SK-N-SH (cell line): ENCODE measurements around the gene HOTAIR. TPM values are rescaled to one million over a fixed set of nuclear protein-coding genes. Genes with fewer than 3 reads are reported as not detected.

Experiments
- CTCF ChIA-PET: fragments of 300-600, 350-600 bp; formaldehyde crosslinking; extraction: SDS; loops from one replicate; lab custom pipeline; 2021; lab: Yijun Ruan, JAX
- POLR2A ChIA-PET: fragments of 350-600 bp; sonication (Branson Sonifier 250); formaldehyde crosslinking; extraction: SDS; loops from one replicate; lab custom pipeline; 2020; ENCODE audit warnings: antibody characterized with exemption, inconsistent platforms; lab: Yijun Ruan, JAX
- DNase-seq: peaks from one replicate; pipeline ENCODE4 v3.0.0; 2012
- H2AFZ ChIP-seq: fragments of 200-600 bp; sonication (generic); 2 replicates; pipeline ENCODE4 v1.8.1; 2016; ENCODE audit warnings: antibody characterized with exemption, mild to moderate bottlenecking, low read depth
- H3F3A ChIP-seq: fragments of 200-600 bp; sonication (generic); replicated peaks from 2 replicates; pipeline ENCODE3; 2016; ENCODE audit warnings: antibody characterized with exemption, mild to moderate bottlenecking; ENCODE audit not compliant: insufficient read depth
- H3K27ac ChIP-seq, 2 experiments: fragments of 200-500 bp in 1 of 2; fragments of 200-600 bp in 1 of 2; sonication (Bioruptor generic) in 1 of 2; sonication (generic), shearing (Covaris generic) in 1 of 2; 2 replicates each; pipeline versions ENCODE4 v1.5.1 to v1.6.1; 2014 to 2016; ENCODE audit warnings: low read depth in 2 of 2, inconsistent platforms in 1 of 2, low read length in 1 of 2, mild to moderate bottlenecking in 1 of 2, mixed read lengths in 1 of 2
- H3K27me3 ChIP-seq: fragments of 200-600 bp; sonication (generic), shearing (Covaris generic); 2 replicates; pipeline ENCODE4 v1.6.1; 2016; ENCODE audit warnings: mixed run types; ENCODE audit not compliant: insufficient read depth
- H3K36me3 ChIP-seq, 2 experiments: fragments of 200-500 bp in 1 of 2; fragments of 200-600 bp in 1 of 2; sonication (Bioruptor generic) in 1 of 2; sonication (generic) in 1 of 2; replicated peaks in 1 of 2; 2 replicates each; pipeline versions ENCODE3 to v1.5.1; 2014 to 2016; ENCODE audit warnings: low read length in 1 of 2, mild to moderate bottlenecking in 1 of 2; ENCODE audit not compliant: insufficient read depth in 2 of 2, control insufficient read depth in 1 of 2
- H3K4me1 ChIP-seq, 2 experiments: fragments of 200-500 bp in 1 of 2; fragments of 200-600 bp in 1 of 2; sonication (Bioruptor generic) in 1 of 2; sonication (generic), shearing (Covaris generic) in 1 of 2; 2 replicates each; pipeline versions ENCODE4 v1.5.1 to v1.6.1; 2014 to 2016; ENCODE audit warnings: low read depth in 1 of 2, low read length in 1 of 2, mixed run types in 1 of 2; ENCODE audit not compliant: insufficient read depth in 2 of 2, control insufficient read depth in 1 of 2
- H3K4me2 ChIP-seq: fragments of 200-600 bp; sonication (generic), shearing (Covaris generic); 2 replicates; pipeline ENCODE4 v1.6.1; 2017; ENCODE audit warnings: mixed run types
- H3K4me3 ChIP-seq, 2 experiments: fragments of 200-500 bp in 1 of 2; fragments of 200-600 bp in 1 of 2; sonication (Bioruptor generic) in 1 of 2; sonication (generic), shearing (Covaris generic) in 1 of 2; 2 replicates each; pipeline versions ENCODE4 v1.5.1 to v1.8.1; 2014 to 2016; ENCODE audit warnings: low read depth in 2 of 2, inconsistent platforms in 1 of 2, low read length in 1 of 2, mild to moderate bottlenecking in 1 of 2, mixed read lengths in 1 of 2, moderate library complexity in 1 of 2
- H3K79me2 ChIP-seq: fragments of 200-600 bp; sonication (generic); 2 replicates; pipeline ENCODE4 v1.8.1; 2017; ENCODE audit warnings: mild to moderate bottlenecking; ENCODE audit not compliant: insufficient read depth
- H3K9ac ChIP-seq: fragments of 200-600 bp; sonication (generic); 2 replicates; pipeline ENCODE4 v1.6.1; 2017; ENCODE audit warnings: mixed run types
- H3K9me2 ChIP-seq: fragments of 200-600 bp; sonication (generic); 2 replicates; pipeline ENCODE4 v1.6.1; 2017; ENCODE audit warnings: mixed run types
- H3K9me3 ChIP-seq: fragments of 200-600 bp; sonication (generic); 2 replicates; pipeline ENCODE4 v1.6.1; 2017; ENCODE audit warnings: mixed run types, mild to moderate bottlenecking, moderate library complexity
- H4K20me1 ChIP-seq: fragments of 200-600 bp; sonication (generic); 2 replicates; pipeline ENCODE4 v1.6.1; 2017; ENCODE audit warnings: mild to moderate bottlenecking, mixed run types; ENCODE audit not compliant: insufficient read depth
- EP300 ChIP-seq, 2 experiments: IDR thresholded peaks; 2 replicates each; pipeline versions ENCODE4 v1.4.0 to v1.6.1; 2012; ENCODE audit warnings: borderline replicate concordance in 1 of 2, low read depth in 1 of 2, low read length in 1 of 2
- FOSL2 ChIP-seq: IDR thresholded peaks from 2 replicates; pipeline ENCODE4 v1.4.0; 2012; ENCODE audit warnings: low read depth, mild to moderate bottlenecking, moderate library complexity, borderline replicate concordance
- FOXJ3 ChIP-seq: sonication (generic); formaldehyde crosslinking; IDR thresholded peaks from 2 replicates; pipeline ENCODE4 v1.5.1; 2020; ENCODE audit warnings: mild to moderate bottlenecking, missing genetic modification reagents
- GATA2 ChIP-seq: sonication (generic); formaldehyde crosslinking; IDR thresholded peaks from 2 replicates; pipeline ENCODE4 v1.5.0; 2020; ENCODE audit warnings: mild to moderate bottlenecking, missing genetic modification reagents
- MAX ChIP-seq: IDR thresholded peaks from 2 replicates; pipeline ENCODE4 v1.4.0; 2012; ENCODE audit warnings: low read depth
- NFIC ChIP-seq: IDR thresholded peaks from 2 replicates; pipeline ENCODE4 v1.4.0; 2012; ENCODE audit warnings: borderline replicate concordance
- RCOR1 ChIP-seq: fragments of 150-350 bp; IDR thresholded peaks from 2 replicates; pipeline ENCODE4 v1.6.1; 2017; ENCODE audit warnings: antibody characterized with exemption, low read length
- TCF12 ChIP-seq: IDR thresholded peaks from 2 replicates; pipeline ENCODE4 v1.4.0; 2012
- TEAD4 ChIP-seq: IDR thresholded peaks from 2 replicates; pipeline ENCODE4 v1.4.0; 2012; ENCODE audit warnings: mild to moderate bottlenecking, borderline replicate concordance; ENCODE audit not compliant: insufficient read depth
- WGBS: methylation state at CpG from one replicate; pipeline ENCODE4 v1.1.6; 2017; ENCODE audit warnings: low lambda C conversion rate; 5-methylcytosine and 5-hydroxymethylcytosine counted together
- polyA plus RNA-seq, 3 experiments: library from polyadenylated mRNA; depleted of rRNA; stranded (reverse); fragments of >200 nt; gene quantifications; 2 replicates each; pipeline ENCODE4 v1.2.3, GENCODE V29; 2012
- TF ChIP-seq, protein P1 (sequence below): IDR thresholded peaks from 2 replicates; pipeline ENCODE4 v1.6.1; 2012; ENCODE audit warnings: mild to moderate bottlenecking, low read depth, low read length, moderate library complexity
- TF ChIP-seq, protein P2 (sequence below): IDR thresholded peaks from 2 replicates; pipeline ENCODE4 v1.4.0; 2012; ENCODE audit warnings: low read depth, borderline replicate concordance
- TF ChIP-seq, protein P3 (sequence below): fragments of 150-350 bp; IDR thresholded peaks from 2 replicates; pipeline ENCODE4 v1.6.1; 2017; ENCODE audit warnings: antibody characterized with exemption, low read length, low read depth, borderline replicate concordance

HOTAIR gene
- polyA plus RNA-seq, 1 of the 3 experiments (the other 2 are of a cell fraction): not detected

- ChIA-PET POLR2A (interaction anchor here (2.1 kb wide), 1 partner anchor 12 kb away, joined by 5 read pairs; the partner anchor contains the start of gene HOXC9), CTCF (interaction anchor here (0.7 to 12.8 kb wide), 25 partner anchors 12 to 609 kb away, joined by 3 to 194 read pairs (median 5); partner anchors contain the start of genes HOTAIR, HOXC11, HOXC5 and HOXC8)
- TF ChIP-seq, protein P1, sequence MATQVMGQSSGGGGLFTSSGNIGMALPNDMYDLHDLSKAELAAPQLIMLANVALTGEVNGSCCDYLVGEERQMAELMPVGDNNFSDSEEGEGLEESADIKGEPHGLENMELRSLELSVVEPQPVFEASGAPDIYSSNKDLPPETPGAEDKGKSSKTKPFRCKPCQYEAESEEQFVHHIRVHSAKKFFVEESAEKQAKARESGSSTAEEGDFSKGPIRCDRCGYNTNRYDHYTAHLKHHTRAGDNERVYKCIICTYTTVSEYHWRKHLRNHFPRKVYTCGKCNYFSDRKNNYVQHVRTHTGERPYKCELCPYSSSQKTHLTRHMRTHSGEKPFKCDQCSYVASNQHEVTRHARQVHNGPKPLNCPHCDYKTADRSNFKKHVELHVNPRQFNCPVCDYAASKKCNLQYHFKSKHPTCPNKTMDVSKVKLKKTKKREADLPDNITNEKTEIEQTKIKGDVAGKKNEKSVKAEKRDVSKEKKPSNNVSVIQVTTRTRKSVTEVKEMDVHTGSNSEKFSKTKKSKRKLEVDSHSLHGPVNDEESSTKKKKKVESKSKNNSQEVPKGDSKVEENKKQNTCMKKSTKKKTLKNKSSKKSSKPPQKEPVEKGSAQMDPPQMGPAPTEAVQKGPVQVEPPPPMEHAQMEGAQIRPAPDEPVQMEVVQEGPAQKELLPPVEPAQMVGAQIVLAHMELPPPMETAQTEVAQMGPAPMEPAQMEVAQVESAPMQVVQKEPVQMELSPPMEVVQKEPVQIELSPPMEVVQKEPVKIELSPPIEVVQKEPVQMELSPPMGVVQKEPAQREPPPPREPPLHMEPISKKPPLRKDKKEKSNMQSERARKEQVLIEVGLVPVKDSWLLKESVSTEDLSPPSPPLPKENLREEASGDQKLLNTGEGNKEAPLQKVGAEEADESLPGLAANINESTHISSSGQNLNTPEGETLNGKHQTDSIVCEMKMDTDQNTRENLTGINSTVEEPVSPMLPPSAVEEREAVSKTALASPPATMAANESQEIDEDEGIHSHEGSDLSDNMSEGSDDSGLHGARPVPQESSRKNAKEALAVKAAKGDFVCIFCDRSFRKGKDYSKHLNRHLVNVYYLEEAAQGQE: no peak
- TF ChIP-seq MAX: no peak
- no peak for TF ChIP-seq FOXJ3 (CRISPR knock-in tag)
- TF ChIP-seq RCOR1: no peak
- TF ChIP-seq, protein P2, sequence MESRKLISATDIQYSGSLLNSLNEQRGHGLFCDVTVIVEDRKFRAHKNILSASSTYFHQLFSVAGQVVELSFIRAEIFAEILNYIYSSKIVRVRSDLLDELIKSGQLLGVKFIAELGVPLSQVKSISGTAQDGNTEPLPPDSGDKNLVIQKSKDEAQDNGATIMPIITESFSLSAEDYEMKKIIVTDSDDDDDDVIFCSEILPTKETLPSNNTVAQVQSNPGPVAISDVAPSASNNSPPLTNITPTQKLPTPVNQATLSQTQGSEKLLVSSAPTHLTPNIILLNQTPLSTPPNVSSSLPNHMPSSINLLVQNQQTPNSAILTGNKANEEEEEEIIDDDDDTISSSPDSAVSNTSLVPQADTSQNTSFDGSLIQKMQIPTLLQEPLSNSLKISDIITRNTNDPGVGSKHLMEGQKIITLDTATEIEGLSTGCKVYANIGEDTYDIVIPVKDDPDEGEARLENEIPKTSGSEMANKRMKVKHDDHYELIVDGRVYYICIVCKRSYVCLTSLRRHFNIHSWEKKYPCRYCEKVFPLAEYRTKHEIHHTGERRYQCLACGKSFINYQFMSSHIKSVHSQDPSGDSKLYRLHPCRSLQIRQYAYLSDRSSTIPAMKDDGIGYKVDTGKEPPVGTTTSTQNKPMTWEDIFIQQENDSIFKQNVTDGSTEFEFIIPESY: no peak
- no peak for TF ChIP-seq EP300 (IDR thresholded peaks at IDR 0.05; ENCODE audit: borderline replicate concordance in 1 of 2, low read depth in 1 of 2, low read length in 1 of 2)
- no peak for TF ChIP-seq TCF12
- TF ChIP-seq GATA2 (CRISPR knock-in tag): no peak
- TF ChIP-seq FOSL2: no peak
- TF ChIP-seq NFIC: no peak
- no peak for TF ChIP-seq TEAD4
- TF ChIP-seq, protein P3, sequence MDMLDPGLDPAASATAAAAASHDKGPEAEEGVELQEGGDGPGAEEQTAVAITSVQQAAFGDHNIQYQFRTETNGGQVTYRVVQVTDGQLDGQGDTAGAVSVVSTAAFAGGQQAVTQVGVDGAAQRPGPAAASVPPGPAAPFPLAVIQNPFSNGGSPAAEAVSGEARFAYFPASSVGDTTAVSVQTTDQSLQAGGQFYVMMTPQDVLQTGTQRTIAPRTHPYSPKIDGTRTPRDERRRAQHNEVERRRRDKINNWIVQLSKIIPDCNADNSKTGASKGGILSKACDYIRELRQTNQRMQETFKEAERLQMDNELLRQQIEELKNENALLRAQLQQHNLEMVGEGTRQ: no peak
- no peak for DNase-seq
- WGBS: 13% methylated on average over 4 of the region's 4 CpGs
- Histone ChIP-seq H3K27ac (no peak overlapping the region), H3K79me2 (no peaks in the 10 kb centered on the region), H3K9me3 (no peaks in the 10 kb centered on the region), H3K4me1 (peaks cover 0 to 12% of the 10 kb centered on the region in 2 experiments; a peak in 1 of 4 replicates), H3F3A (peaks cover 5% of the 10 kb centered on the region), H4K20me1 (no peaks in the 10 kb centered on the region), H3K4me3 (no peak overlapping the region), H3K27me3 (peaks cover 95% of the 10 kb centered on the region), H3K9me2 (no peaks in the 10 kb centered on the region), H3K9ac (no peak overlapping the region), H3K4me2 (no peak overlapping the region), H3K36me3 (no peaks in the 10 kb centered on the region), H2AFZ (no peak overlapping the region)
These were observed 13.1 kb upstream of the HOTAIR start for GRCh38 chr12:53987787-53988230.
